ENCODE results near the gene NLRC5.

GRCh38 chr16:56956756-56957155 is 32.6 kb upstream of the NLRC5 start:
- TF ChIP-seq POLR2AphosphoS5 (IDR thresholded peaks at IDR 0.05; ENCODE audit: low read depth, low read length), result no peak
- TF ChIP-seq REST (IDR thresholded peaks at IDR 0.05; ENCODE audit: insufficient read depth in 1 of 2, low read depth in 2 of 2, low read length in 2 of 2), result no peak
- TF ChIP-seq SIN3A (IDR thresholded peaks at IDR 0.05; ENCODE audit: borderline replicate concordance, insufficient read depth, low read length), result no peak
